Fibroblast of skin of abdomen (primary cell): ENCODE measurements around the gene POLR2C.
"Not testable (repeated sequence)": the region's sequence is repeated elsewhere in the genome, so short reads cannot be mapped to it uniquely, and the experiment has no call there.

Experiments
- DNase-seq: peaks from one replicate; pipeline ENCODE4 v3.0.0-alpha.2; 2013

The POLR2C gene

GRCh38 chr16:57479976-57480753 is 17.7 kb downstream of the POLR2C start:
- DNase-seq, result peak; percentile 13

DNA sequence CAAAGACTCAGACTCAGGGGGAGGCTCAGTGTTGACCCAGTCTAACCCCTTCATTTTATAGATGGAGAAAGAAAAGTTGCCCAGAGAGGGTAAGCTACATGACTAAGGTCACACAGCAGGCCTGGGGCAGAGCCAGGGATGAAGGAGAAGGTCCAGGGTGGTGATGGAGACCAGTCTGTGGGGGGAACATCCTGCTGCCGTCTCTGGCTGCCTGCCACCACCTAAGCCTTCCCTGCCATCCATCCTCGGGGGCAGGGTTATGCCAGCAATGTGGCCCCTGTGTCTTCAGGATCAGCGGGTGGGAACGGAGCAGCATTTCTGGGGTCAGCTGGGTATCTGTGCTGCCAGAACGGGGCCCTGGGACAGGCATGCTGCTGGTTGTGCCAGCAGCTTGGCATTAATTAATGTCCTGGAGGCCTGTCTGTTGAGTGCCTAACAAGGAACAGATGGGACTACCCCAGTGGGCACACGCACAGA is 18.3 kb downstream of the POLR2C start:
- no peak for DNase-seq

GRCh38 chr16:57481421-57481820 is 18.9 kb downstream of the POLR2C start:
- DNase-seq, result no peak

GRCh38 chr16:57482845-57483545 is 20.5 kb downstream of the POLR2C start:
- no peak for DNase-seq

DNA sequence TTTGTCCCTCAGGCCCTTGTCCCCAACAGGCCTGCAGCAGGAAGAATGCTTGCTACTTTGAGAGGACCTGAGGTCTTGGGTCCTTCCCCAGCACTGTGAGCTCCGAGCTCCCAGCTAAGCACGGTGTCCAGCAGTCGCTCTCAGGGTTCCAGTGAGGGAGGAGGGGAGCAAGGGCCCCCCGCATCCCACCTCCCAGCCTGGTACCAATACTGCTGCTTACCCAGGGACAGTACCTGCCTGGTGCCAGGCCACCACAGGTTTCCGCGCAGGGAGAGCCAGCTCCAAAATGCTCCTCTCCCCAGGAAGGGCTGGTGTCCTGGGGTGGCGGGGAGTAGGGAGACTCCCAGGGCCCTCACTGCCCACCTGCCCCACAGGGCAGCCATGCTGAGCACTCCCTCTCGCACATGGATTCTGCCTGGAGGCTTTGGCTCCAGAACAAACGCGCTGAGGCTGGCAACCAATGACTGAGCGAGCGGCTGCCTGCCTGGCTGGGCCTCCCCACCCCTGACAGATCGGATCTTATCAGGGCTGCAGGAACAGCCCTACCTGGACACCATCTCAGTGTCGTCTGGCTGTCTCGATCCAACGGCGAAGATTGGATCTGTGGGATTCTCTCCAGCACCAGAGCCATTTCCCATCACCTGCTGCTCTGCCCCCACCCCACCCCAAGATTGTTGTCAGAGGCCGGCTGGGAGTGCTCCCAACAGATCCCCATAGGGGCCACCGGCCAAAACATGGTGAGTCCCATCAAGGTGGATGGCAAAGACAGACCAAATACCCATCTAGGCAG is 21.4 kb downstream of the POLR2C start:
- DNase-seq, result no peak

DNA sequence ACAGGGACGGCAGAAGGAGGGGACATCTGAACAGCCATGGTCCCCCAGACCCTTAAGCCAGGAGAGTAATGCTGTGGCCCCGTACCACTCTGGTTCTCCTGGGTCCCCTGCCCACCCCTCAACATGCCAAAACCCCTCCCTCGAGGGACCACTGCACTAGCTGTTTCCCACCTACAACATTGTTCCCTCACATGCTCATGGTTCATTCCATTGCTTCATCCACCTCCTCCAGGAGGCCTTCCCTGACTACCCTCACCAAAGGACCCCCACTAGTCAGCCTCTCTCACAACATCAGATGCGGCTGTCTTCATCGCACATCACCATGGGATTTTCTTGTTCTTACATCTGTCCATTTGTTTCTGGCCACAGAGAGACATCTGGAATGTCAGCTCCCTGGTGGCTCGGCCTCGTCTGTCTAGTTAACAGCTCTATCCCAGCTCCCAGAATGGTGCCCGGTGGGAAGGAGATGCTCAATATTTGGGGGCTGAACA is 22.1 kb downstream of the POLR2C start:
- no peak for DNase-seq

DNA sequence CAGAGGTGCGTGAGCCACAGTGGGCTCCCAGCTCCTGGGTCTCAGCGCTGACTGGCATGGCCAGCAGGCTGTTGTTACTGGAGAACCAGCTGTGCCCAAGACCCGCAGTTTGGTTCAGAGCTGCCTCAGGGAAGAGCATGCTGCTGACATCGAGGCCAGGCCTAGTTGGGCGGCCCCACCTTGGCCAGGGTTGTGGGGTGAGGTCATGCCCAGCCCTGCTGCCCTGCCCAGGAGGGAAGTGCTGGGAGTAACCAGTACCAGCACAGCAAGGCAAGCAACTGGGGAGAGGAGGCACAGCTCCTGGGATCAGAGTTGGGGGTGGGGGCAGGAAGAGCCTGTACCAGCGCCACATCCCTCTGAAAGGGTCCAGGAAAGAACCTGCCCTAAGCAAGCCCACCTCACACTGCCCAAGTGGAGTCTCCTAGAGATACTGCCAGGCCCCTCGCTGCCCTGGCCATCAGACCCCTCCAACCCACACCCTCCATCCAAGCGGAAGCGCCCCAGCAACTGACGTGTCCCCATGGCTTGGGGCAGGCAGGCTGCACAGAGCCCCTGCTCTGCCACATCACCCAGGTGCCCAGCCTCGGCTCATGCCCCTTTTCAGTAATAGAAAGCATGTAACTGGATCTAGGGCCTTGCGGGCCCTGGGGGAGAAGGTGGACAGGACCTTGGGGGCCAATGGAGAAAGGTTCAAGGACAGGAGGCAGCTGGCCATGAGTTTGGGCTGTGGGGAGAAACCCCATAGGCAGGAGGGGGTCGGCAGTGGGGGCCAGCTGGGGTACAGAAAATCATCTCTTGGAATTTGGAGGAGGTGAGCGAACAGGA is 22.8 kb downstream of the POLR2C start:
- DNase-seq, result no peak

GRCh38 chr16:57485916-57486857 is 23.7 kb downstream of the POLR2C start, which contains the start of gene DOK4:
TSS of gene DOK4 (minus strand) at chr16:57486493. CDS start at chr16:57479507, 6,986 bp downstream.
- peak; percentile 64 for DNase-seq

- DNase-seq, result no peak
These were observed 24.7 kb downstream of the POLR2C start for GRCh38 chr16:57486858-57487834.

- DNase-seq, result no peak
These were observed 26.8 kb downstream of the POLR2C start for GRCh38 chr16:57489229-57489628.

DNA sequence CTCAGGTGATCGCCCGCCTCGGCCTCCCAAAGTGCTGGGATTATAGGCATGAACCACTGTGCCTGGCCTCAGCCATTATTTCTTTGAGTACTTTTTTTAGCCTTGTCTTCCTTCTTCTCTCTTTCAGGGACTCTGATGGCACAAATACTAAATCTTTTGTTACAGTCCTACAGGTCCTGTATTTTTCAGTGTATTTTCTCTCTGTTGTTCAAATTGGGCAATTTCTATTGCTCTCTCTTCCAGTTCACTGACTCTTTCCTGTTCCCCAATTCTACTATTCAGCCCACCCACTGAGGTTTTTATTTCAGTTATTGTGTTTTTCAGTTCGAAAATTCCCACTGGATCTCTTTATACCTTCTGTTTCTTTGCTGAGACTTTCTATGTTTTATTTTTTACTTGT is 31.3 kb downstream of the POLR2C start:
- DNase-seq, result no peak

- no peak for DNase-seq
These were observed 34.6 kb downstream of the POLR2C start for GRCh38 chr16:57497121-57497520.

DNA sequence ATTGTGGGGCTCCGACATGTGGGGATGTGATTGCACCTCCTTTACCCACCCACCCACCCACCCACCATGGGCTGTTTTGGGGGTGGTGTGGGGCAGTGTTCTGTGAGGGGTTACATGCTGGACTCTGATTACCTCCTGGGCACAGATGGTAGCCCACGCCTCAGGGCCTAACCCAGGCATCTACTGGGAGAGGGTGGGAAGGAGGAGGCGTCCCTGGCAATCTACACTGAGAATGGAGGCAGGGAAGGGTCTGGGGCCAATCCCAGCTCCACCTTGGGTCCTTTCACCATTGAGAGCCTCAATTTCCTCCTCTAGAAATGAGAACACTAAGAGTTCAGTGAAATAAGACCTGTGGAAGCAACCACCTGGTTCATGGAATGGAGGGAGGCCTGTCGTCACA is 35.6 kb downstream of the POLR2C start:
- no peak for DNase-seq

GRCh38 chr16:57499941-57500340 is 37.5 kb downstream of the POLR2C start:
- not testable (repeated sequence) for DNase-seq

GRCh38 chr16:57500578-57501111 is 38.2 kb downstream of the POLR2C start:
- DNase-seq, result no peak

- DNase-seq, result no peak
These were observed 39.0 kb downstream of the POLR2C start for GRCh38 chr16:57501492-57501891.

GRCh38 chr16:57502048-57502775 is 39.7 kb downstream of the POLR2C start:
- DNase-seq, result no peak

GRCh38 chr16:57503366-57503765 is 40.9 kb downstream of the POLR2C start:
- no peak for DNase-seq
